Vagina (tissue), 2 donors: ENCODE results near the gene ADAMTS4. TPM values are rescaled to one million over a fixed set of nuclear protein-coding genes. Genes with fewer than 3 reads are reported as not detected.

Source experiments
- DNase-seq, 2 donors: peaks; one replicate each; pipeline ENCODE4 v3.0.0-alpha.2; 2017; ENCODE audit errors: extremely low spot score in 2 of 2
- H3K27ac ChIP-seq: fragments of 200-600 bp; sonication (generic); one replicate; pipeline ENCODE4 v1.5.1; 2019
- H3K27me3 ChIP-seq: fragments of 200-600 bp; sonication (generic); one replicate; pipeline ENCODE4 v1.5.1; 2019
- H3K36me3 ChIP-seq, 2 donors: fragments of 200-600 bp; sonication (generic); one replicate each; pipeline ENCODE4 v1.5.1; 2017 to 2019
- H3K4me1 ChIP-seq: fragments of 200-600 bp; sonication (generic); one replicate; pipeline ENCODE4 v1.5.1; 2019
- H3K4me3 ChIP-seq, 2 donors: fragments of 200-600 bp; sonication (generic); 1 replicate in 1 of 2; 2 replicates in 1 of 2; pipeline ENCODE4 v1.5.1; 2016 to 2019
- H3K9me3 ChIP-seq: fragments of 200-600 bp; sonication (generic); one replicate; pipeline ENCODE4 v1.5.1; 2019
- POLR2A ChIP-seq, 2 donors: fragments of 450-650 bp; IDR thresholded peaks; one replicate each; pipeline ENCODE4 v1.6.1; 2017; ENCODE audit warnings: antibody characterized with exemption in 2 of 2, mild to moderate bottlenecking in 2 of 2, moderate library complexity in 2 of 2
- POLR2AphosphoS5 ChIP-seq, 2 donors: sonication (generic); formaldehyde crosslinking; IDR thresholded peaks; one replicate each; pipeline ENCODE4 v1.9.0; 2017; ENCODE audit warnings: antibody characterized with exemption in 2 of 2, mild to moderate bottlenecking in 2 of 2, low read depth in 1 of 2; ENCODE audit not compliant: insufficient read depth in 1 of 2
- intact Hi-C: fragments of 100-400 bp; cut with DNase I; formaldehyde crosslinking; loops from one replicate; pipeline ENCODE4 v1.15.1; 2023
- total RNA-seq: library from RNA; depleted of rRNA; stranded (reverse); fragments of >200 nt; gene quantifications from one replicate; pipeline ENCODE4 v1.2.3, GENCODE V29; 2016
- TF ChIP-seq, protein P1 (sequence below), 3 experiments: fragments of 450-650 bp in 2 of 3; fragments of 200-600 bp in 1 of 3; sonication (generic) in 1 of 3; IDR thresholded peaks; one replicate each; pipeline ENCODE4 v1.5.1; 2017 to 2019; ENCODE audit warnings: antibody characterized with exemption in 3 of 3, mild to moderate bottlenecking in 2 of 3, moderate library complexity in 2 of 3

Gene ADAMTS4
- total RNA-seq, 1 donor from 2014 or later = 78.3 TPM

- H3K4me3 ChIP-seq = peak within 1 kb of the TSS; percentile 58 to 91
- no peaks in the 10 kb centered on the region for H3K27me3 ChIP-seq
- peaks cover 0 to 11% of the 10 kb centered on the region in 2 donors for H3K36me3 ChIP-seq
- peaks cover 27% of the 10 kb centered on the region for H3K4me1 ChIP-seq
- peak; percentile 80 to 88 for TF ChIP-seq POLR2AphosphoS5 (IDR thresholded peaks at IDR 0.05; ENCODE audit: insufficient read depth in 1 of 2, low read depth in 1 of 2)
- TF ChIP-seq POLR2A (IDR thresholded peaks at IDR 0.05) = no peak
- H3K27ac ChIP-seq = peak within 1 kb of the TSS; percentile 89
- no peaks in the 10 kb centered on the region for H3K9me3 ChIP-seq
- no peak for DNase-seq
- intact Hi-C loops = no loop called here
Measured at GRCh38 chr1:161153682-161154337, 45.0 kb downstream of the ADAMTS4 start, which contains the start of gene UFC1. TSS of gene UFC1 (plus strand) at chr1:161153978. CDS start at chr1:161153998, 20 bp downstream.

DNA sequence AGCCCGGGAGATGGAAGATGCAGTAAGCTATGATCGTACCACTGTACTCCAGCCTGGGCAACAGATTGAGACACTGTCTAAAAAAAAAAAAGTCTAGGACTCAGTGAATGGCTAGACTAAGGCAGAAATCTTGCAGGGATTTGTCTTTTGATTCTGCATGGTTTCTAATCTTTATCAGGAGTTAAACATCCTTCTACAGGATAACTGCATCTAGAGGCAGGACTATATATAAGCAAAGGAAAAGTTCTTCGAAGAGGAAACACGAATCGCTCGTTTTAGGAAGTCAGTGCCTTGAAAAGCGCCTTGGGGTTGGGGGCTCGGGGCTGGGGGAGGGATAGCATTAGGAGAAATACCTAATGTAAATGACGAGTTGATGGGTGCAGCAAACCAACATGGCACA lies 45.7 kb downstream of the ADAMTS4 start:
- Histone ChIP-seq H3K4me3 (peak overlapping the region; percentile 58 to 91), H3K27ac (peak overlapping the region; percentile 89), H3K9me3 (no peaks in the 10 kb centered on the region), H3K27me3 (no peaks in the 10 kb centered on the region), H3K4me1 (peaks cover 22% of the 10 kb centered on the region), H3K36me3 (peaks cover 0 to 11% of the 10 kb centered on the region in 2 donors)
- no peak for TF ChIP-seq POLR2AphosphoS5 (IDR thresholded peaks at IDR 0.05; ENCODE audit: insufficient read depth in 1 of 2, low read depth in 1 of 2)
- TF ChIP-seq, protein P1, sequence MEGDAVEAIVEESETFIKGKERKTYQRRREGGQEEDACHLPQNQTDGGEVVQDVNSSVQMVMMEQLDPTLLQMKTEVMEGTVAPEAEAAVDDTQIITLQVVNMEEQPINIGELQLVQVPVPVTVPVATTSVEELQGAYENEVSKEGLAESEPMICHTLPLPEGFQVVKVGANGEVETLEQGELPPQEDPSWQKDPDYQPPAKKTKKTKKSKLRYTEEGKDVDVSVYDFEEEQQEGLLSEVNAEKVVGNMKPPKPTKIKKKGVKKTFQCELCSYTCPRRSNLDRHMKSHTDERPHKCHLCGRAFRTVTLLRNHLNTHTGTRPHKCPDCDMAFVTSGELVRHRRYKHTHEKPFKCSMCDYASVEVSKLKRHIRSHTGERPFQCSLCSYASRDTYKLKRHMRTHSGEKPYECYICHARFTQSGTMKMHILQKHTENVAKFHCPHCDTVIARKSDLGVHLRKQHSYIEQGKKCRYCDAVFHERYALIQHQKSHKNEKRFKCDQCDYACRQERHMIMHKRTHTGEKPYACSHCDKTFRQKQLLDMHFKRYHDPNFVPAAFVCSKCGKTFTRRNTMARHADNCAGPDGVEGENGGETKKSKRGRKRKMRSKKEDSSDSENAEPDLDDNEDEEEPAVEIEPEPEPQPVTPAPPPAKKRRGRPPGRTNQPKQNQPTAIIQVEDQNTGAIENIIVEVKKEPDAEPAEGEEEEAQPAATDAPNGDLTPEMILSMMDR (IDR thresholded peaks at IDR 0.05) = no peak
- no peak for TF ChIP-seq POLR2A (IDR thresholded peaks at IDR 0.05)
- DNase-seq = no peak
- intact Hi-C loops = no loop called here

DNA sequence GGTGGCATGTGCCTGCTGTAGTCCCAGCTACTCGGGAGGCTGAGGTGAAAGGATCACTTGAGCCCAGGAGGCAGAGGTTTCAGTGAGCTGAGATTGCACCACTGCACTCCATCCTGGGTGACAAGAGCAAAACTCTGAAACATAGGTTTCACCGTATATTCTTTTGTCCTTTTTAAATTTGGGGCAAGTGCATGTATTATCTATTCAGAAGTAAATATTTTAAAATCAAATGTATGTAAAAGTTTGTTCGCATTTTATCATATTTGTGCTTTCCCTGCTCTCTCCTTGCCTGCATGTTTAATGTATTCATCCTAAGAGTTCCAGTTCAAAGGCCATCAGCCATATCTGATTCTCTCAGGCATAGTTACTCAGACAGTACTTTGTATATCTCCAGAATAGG lies 53.0 kb downstream of the ADAMTS4 start:
- no peak for DNase-seq
- Histone ChIP-seq H3K4me1 (no peaks in the 10 kb centered on the region), H3K9me3 (no peaks in the 10 kb centered on the region), H3K36me3 (no peaks in the 10 kb centered on the region), H3K4me3 (no peak overlapping the region), H3K27me3 (no peaks in the 10 kb centered on the region), H3K27ac (no peak overlapping the region)
- TF ChIP-seq, protein P1 (IDR thresholded peaks at IDR 0.05) = no peak
- no peak for TF ChIP-seq POLR2A (IDR thresholded peaks at IDR 0.05)
- intact Hi-C loops = no loop called here

GRCh38 chr1:161140755-161141400 lies 58.0 kb downstream of the ADAMTS4 start:
- DNase-seq = no peak
- H3K27me3 ChIP-seq = no peaks in the 10 kb centered on the region
- no peaks in the 10 kb centered on the region for H3K36me3 ChIP-seq
- TF ChIP-seq POLR2A (IDR thresholded peaks at IDR 0.05) = no peak
- TF ChIP-seq POLR2AphosphoS5 (IDR thresholded peaks at IDR 0.05; ENCODE audit: insufficient read depth in 1 of 2, low read depth in 1 of 2) = no peak
- TF ChIP-seq, protein P1 (IDR thresholded peaks at IDR 0.05) = no peak
- no peak overlapping the region for H3K27ac ChIP-seq
- no peaks in the 10 kb centered on the region for H3K9me3 ChIP-seq
- no peaks in the 10 kb centered on the region for H3K4me1 ChIP-seq
- intact Hi-C loops = no loop called here
- no peak overlapping the region for H3K4me3 ChIP-seq

GRCh38 chr1:161139766-161140165 lies 59.1 kb downstream of the ADAMTS4 start:
- Histone ChIP-seq H3K4me1 (no peaks in the 10 kb centered on the region), H3K27me3 (no peaks in the 10 kb centered on the region), H3K27ac (no peak overlapping the region), H3K36me3 (no peaks in the 10 kb centered on the region), H3K9me3 (no peaks in the 10 kb centered on the region), H3K4me3 (no peak overlapping the region)
- DNase-seq = no peak
- intact Hi-C loops = no loop called here
- TF ChIP-seq POLR2AphosphoS5 (IDR thresholded peaks at IDR 0.05; ENCODE audit: insufficient read depth in 1 of 2, low read depth in 1 of 2) (no peak), POLR2A (IDR thresholded peaks at IDR 0.05) (no peak)
- TF ChIP-seq, protein P1 (IDR thresholded peaks at IDR 0.05) = peak in 2 of 3 experiments; percentile 4 to 23
